Middle frontal gyrus (tissue), 1 donor: ENCODE measurements around the gene MACF1.

ENCODE experiments used
- DNase-seq: peaks from one replicate; pipeline ENCODE4 v3.0.0-alpha.2; 2015; ENCODE audit warnings: low spot score; ENCODE audit errors: extremely low spot score

Gene MACF1

DNA sequence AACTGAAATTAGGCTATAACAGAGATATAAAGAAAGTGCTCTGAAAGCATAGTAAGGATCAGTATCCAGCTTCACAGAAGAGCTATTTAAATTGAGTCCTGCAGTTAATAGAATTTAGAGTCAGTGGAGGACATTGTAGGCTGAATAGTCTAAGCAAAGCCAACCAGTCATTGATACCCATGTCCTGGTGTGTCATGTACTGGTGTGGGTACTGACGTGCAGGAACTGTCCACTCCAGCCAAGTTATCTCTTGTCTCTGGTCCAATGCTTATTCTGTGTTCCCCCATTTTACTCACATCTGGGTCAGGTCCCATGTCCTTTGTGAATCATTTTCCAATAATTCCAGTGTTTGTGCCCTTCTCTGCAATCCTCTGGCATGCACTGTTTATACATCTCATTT lies 90.0 kb downstream of the MACF1 start:
- no peak for DNase-seq

GRCh38 chr1:39295901-39296300 lies 91.4 kb downstream of the MACF1 start:
- DNase-seq: no peak

GRCh38 chr1:39297551-39297950 lies 93.1 kb downstream of the MACF1 start:
- DNase-seq: no peak

- DNase-seq: no peak
Observed at GRCh38 chr1:39301606-39302005, 97.1 kb downstream of the MACF1 start.

DNA sequence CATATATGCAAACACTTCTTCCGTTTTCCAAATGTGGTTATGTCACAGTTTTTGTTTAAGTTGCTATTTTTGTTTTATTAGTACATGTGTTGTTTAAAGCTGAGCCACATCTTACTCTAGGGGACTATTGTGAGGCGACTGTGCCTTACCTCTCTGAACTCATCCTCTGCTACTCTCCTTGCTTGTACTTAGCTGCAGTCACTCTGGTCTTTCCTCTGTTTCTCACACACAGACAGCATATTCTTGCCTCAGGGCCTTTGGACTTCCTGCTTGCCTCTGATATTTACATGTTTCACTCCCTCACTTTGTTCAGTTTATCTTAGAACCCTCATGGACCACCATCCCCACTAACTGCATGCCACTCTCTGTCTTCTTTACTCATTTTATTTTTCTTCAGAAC lies 101.1 kb downstream of the MACF1 start:
- DNase-seq: no peak

- DNase-seq: no peak
Observed at GRCh38 chr1:39310015-39310414, 105.5 kb downstream of the MACF1 start.

- DNase-seq: no peak
Observed at GRCh38 chr1:39310691-39311090, 106.2 kb downstream of the MACF1 start.

DNA sequence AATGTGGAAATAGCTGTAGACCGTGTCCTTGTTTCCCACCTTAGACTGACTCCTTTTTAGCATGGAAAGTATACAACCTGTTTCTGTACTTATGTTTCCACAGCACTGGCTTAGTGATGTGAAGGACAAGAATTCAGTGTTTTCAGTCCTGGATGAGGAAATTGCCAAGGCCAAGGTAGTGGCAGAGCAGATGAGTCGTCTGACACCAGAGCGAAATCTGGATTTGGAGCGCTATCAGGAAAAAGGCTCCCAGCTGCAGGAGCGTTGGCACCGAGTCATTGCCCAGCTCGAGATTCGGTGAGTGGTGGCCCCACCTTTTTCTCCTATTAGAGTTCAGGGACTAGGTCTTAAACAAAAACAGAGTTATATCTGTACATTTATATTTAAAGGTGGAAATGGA lies 112.6 kb downstream of the MACF1 start:
- no peak for DNase-seq

DNA sequence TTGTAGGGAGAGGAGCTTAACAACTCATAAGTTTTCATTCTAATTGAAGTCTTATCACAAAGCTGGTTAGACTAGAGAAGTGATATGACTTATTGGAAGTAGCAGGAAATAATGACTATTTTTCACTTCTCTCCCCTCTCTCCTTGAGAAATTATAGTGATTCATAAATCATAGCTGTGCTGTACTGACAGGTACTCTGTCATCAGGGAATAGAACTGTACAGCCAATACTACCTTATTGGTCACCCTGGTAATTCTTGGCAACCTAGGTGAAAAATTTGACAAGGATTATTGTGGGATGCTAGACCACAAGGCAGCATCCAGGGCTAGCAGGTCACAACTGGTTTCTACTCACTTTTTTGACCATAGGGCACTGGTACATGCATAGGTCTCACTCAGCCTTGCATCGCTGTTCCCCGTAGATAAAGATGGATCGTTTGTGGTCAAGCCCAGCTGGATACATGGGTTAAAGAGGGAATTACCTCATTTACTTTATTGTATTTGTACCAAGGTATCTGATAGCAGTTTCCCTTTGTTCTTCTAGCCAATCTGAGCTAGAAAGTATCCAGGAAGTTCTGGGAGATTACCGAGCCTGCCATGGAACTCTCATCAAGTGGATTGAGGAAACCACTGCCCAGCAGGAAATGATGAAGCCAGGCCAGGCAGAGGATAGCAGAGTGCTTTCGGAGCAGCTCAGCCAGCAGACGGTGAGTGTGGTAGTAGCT lies 113.6 kb downstream of the MACF1 start:
- no peak for DNase-seq

GRCh38 chr1:39321979-39322378 lies 117.5 kb downstream of the MACF1 start:
- DNase-seq: no peak

GRCh38 chr1:39322431-39322830 lies 117.9 kb downstream of the MACF1 start:
- no peak for DNase-seq

- DNase-seq: no peak
Observed at GRCh38 chr1:39324888-39325287, 120.4 kb downstream of the MACF1 start.

DNA sequence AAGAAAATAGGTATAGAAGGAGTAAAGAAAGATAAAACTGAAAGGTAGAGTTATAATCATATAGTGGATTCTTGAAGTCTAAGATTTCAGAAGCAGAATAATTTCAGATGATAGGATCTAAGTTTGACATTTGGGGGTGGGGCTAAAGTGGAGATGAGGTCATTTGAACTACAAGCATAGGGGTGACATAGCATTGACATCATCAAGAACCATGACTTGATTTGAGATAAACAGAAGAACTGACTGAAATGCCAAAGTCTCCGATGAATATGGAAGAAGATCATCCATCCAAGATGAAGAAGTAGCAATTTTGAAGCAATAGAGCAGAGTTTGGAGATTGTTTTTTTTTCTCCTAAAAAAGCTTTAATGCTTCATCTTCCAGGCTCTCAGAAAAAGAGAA lies 122.3 kb downstream of the MACF1 start:
- DNase-seq: no peak

- DNase-seq: no peak
Observed at GRCh38 chr1:39328095-39328494, 123.6 kb downstream of the MACF1 start.

DNA sequence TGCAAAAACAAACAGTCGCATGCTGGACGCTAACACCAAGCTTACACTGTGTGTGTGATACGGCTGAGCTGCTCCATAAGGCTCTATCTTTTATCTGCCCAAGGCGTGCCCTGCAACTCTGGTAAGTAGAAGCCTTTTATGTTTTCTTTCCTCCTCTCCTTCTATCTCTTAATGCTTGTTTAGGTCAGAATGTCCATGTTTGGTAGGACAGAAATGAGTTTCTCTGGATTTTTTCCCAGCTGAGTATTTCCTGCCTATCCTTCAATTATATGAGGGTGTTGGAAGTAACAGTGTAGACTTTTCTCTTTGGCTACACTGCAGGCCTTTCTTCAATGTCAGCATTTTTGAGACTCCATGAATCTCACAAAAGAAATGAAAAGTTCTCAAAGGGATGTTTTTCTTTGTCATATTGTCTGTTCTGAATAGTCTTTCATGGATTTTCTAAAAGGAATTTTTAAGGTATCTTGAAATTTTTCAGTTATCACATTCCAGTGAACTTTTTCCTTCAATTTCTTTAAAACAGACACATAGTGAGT lies 124.2 kb downstream of the MACF1 start:
- no peak for DNase-seq

DNA sequence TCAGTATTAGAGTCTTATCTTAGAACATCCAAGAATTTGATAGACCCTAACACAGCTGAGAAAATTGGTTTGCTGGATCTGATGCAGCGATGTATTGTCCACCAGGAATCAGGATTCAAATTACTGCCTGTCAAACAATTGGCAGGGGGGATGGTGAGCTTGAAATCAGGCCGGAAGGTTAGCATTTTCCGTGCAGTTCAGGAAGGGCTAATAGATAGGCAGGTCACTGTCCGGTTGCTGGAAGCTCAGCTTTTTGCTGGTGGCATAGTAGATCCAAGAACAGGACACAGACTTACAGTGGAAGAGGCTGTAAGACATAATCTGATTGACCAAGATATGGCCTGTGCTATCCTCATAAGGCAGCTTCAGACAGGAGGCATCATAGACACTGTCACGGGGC lies 127.2 kb downstream of the MACF1 start:
- DNase-seq: no peak

GRCh38 chr1:39332291-39332690 lies 127.8 kb downstream of the MACF1 start:
- no peak for DNase-seq

GRCh38 chr1:39332828-39333227 lies 128.3 kb downstream of the MACF1 start:
- no peak for DNase-seq

GRCh38 chr1:39333296-39333695 lies 128.8 kb downstream of the MACF1 start:
- DNase-seq: no peak

GRCh38 chr1:39335216-39335615 lies 130.7 kb downstream of the MACF1 start:
- DNase-seq: no peak

- DNase-seq: no peak
Observed at GRCh38 chr1:39337067-39337466, 132.6 kb downstream of the MACF1 start.

DNA sequence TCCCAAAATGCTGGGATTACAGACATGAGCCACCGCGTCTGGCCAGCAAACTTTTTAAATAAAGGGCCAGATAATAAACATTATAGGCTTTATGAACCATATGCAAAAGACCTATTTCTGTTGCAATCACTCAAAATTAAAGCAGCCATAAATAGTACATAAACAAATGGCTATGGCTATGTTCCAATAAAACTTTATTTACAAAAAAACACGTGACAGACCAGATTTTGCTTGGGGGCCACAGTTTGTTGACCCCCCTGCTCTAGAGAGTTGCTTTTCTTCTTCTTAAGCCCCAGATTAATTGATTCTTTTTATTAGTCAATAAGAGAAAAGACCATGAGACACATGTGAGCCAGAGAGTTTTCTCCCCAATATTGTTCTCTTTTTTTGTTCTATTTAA lies 138.3 kb downstream of the MACF1 start:
- DNase-seq: no peak

DNA sequence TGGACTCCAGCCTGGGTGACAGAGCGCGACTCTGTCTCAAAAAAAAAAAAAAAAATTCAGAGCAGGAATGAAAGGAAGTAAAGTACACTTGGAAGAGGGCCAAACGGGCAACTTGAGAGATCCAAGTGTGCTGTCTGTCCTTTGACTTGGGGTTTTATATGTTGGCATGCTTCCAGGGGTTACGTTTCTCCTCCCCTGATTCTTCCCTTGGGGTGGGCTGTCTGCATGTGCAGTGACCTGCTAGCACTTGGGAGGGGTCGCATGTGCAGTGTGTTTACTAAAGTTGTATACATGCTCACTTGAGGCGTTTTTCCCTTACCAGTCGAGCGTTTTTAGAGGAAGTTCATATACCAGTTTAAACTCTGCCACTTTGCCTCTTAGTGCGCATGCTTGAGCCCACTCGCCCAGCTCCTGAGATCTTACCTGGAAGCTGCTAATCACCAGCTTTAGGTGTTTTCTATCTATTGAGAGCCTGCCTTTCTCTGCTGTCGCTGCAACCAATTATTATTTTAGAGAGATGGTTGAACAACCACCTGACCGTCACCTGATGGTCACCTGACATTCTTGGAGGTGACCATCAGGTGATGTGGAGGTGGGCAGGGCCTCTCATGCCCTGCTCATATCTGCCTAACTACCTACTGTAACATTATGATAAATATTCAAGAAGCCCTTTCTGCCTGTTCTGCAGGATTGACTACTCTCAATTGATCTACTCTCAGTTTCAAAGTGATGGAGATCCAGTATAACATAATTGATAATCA lies 140.1 kb downstream of the MACF1 start:
- no peak for DNase-seq
